Activated CD8-positive, alpha-beta T cell treated with anti-CD3 and anti-CD28 coated beads for 36 hours (primary cell): ENCODE data around the gene PRSS38. TPM values are rescaled to one million over a fixed set of nuclear protein-coding genes. Genes with fewer than 3 reads are reported as not detected.

Source experiments
- ATAC-seq: fragments of 200-7000 bp; cut with Tn5 transposase; one replicate; pipeline ENCODE4 v1.10.0; 2021; ENCODE audit warnings: mild to moderate bottlenecking, moderate library complexity
- CTCF ChIA-PET: fragments of 350-600 bp; sonication (Branson Sonifier 250); formaldehyde crosslinking; loops from one replicate; lab custom pipeline; 2021; ENCODE audit warnings: antibody characterized with exemption; lab: Charles Lee
- POLR2A ChIA-PET: fragments of 350-600 bp; sonication (Branson Sonifier 250); formaldehyde crosslinking; loops from one replicate; lab custom pipeline; 2021; ENCODE audit warnings: antibody characterized with exemption; lab: Charles Lee
- DNase-seq: peaks from one replicate; pipeline ENCODE4 v3.0.0-alpha.2; 2020
- H3K27ac Mint-ChIP-seq: one replicate; pipeline ENCODE4 v1.8.0; 2021; ENCODE audit warnings: mild to moderate bottlenecking, mixed read lengths
- H3K27me3 Mint-ChIP-seq: one replicate; pipeline ENCODE4 v1.8.0; 2021; ENCODE audit warnings: mixed read lengths
- H3K36me3 Mint-ChIP-seq: one replicate; pipeline ENCODE4 v1.8.0; 2021; ENCODE audit warnings: low read depth, mixed read lengths
- H3K4me1 Mint-ChIP-seq: one replicate; pipeline ENCODE4 v1.8.0; 2021; ENCODE audit warnings: low read depth, mixed read lengths
- H3K4me3 Mint-ChIP-seq: one replicate; pipeline ENCODE4 v1.8.0; 2021; ENCODE audit warnings: mild to moderate bottlenecking, moderate library complexity, mixed read lengths
- H3K9me3 Mint-ChIP-seq: one replicate; pipeline ENCODE4 v1.8.0; 2021; ENCODE audit warnings: mixed read lengths
- intact Hi-C: fragments of 100-400 bp; cut with micrococcal nuclease; formaldehyde crosslinking; loops from one replicate; pipeline ENCODE4 v1.10.0; 2022
- total RNA-seq, 2 experiments: library from RNA; stranded (reverse); gene quantifications; one replicate each; pipeline ENCODE4 v1.2.3, GENCODE V29; 2021
- TF ChIP-seq, protein P1 (sequence below): fragments of 200-600 bp; IDR thresholded peaks from one replicate; pipeline ENCODE4 v1.8.0; 2022; ENCODE audit warnings: antibody characterized with exemption, mild to moderate bottlenecking

Gene PRSS38
- total RNA-seq, 2 experiments from 2014 or later: not detected

DNA sequence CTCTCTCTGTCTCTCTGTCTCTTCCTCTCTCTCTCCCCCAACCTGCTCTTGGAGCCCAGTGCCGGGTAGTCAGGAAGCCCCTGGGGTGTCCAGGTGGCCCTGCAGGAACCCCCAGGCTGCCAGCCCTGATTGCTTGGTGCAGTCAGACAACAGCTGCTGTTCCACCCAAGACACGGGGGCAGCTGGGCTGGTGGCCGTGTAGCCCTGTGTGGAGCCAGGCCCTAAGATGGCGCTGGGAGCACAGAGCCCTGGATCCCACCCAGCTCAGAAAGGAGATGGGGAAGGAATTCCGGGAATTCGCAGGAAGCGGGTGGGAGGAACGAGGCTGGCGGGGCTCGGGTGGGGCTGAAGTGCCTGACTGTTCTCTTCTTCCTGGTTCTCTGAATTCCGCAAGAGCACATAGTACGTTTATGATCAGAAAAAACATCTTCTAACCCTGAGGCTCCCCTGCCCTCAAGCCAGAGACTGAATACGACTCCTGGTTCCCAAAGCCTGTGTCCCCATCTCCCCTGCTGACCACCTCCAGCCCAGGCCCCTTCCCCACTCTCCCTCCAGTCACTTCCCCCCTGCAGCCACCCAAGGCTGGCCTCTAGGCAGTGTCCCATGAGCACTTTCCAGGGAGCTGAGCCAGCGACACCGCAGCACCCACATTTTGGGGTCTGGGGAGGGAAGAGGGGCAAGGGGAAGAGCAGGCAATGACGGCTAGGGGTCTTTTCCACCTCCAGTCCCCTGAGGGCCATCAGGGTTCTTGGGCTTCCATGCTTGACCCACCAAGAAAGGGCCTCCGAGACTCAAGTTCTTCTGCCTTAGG is 77.2 kb downstream of the PRSS38 start:
- H3K27ac Mint-ChIP-seq: no peak overlapping the region
- TF ChIP-seq, protein P1, sequence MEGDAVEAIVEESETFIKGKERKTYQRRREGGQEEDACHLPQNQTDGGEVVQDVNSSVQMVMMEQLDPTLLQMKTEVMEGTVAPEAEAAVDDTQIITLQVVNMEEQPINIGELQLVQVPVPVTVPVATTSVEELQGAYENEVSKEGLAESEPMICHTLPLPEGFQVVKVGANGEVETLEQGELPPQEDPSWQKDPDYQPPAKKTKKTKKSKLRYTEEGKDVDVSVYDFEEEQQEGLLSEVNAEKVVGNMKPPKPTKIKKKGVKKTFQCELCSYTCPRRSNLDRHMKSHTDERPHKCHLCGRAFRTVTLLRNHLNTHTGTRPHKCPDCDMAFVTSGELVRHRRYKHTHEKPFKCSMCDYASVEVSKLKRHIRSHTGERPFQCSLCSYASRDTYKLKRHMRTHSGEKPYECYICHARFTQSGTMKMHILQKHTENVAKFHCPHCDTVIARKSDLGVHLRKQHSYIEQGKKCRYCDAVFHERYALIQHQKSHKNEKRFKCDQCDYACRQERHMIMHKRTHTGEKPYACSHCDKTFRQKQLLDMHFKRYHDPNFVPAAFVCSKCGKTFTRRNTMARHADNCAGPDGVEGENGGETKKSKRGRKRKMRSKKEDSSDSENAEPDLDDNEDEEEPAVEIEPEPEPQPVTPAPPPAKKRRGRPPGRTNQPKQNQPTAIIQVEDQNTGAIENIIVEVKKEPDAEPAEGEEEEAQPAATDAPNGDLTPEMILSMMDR: no peak
- ChIA-PET POLR2A (interaction anchor here (0.6 kb wide), 1 partner anchor 675 kb away, joined by 3 read pairs; no protein-coding TSS in a partner anchor), CTCF (no interaction called here)
- no peak overlapping the region for H3K4me3 Mint-ChIP-seq
- peaks cover 6% of the 10 kb centered on the region for H3K4me1 Mint-ChIP-seq
- no peaks in the 10 kb centered on the region for H3K9me3 Mint-ChIP-seq
- no peaks in the 10 kb centered on the region for H3K36me3 Mint-ChIP-seq
- no peaks in the 10 kb centered on the region for H3K27me3 Mint-ChIP-seq
- no peak for DNase-seq
- intact Hi-C loops: no loop called here
- no peak for ATAC-seq

- no peak for ATAC-seq
- POLR2A ChIA-PET: no interaction called here
- no peaks in the 10 kb centered on the region for H3K27me3 Mint-ChIP-seq
- DNase-seq: no peak
- peaks cover 10% of the 10 kb centered on the region for H3K4me1 Mint-ChIP-seq
- intact Hi-C loops: no loop called here
- TF ChIP-seq, protein P1: no peak
- CTCF ChIA-PET: no interaction called here
- H3K27ac Mint-ChIP-seq: no peak overlapping the region
- no peaks in the 10 kb centered on the region for H3K9me3 Mint-ChIP-seq
- H3K4me3 Mint-ChIP-seq: no peak overlapping the region
- no peaks in the 10 kb centered on the region for H3K36me3 Mint-ChIP-seq
These were observed 77.9 kb downstream of the PRSS38 start for GRCh38 chr1:227893300-227893948.

DNA sequence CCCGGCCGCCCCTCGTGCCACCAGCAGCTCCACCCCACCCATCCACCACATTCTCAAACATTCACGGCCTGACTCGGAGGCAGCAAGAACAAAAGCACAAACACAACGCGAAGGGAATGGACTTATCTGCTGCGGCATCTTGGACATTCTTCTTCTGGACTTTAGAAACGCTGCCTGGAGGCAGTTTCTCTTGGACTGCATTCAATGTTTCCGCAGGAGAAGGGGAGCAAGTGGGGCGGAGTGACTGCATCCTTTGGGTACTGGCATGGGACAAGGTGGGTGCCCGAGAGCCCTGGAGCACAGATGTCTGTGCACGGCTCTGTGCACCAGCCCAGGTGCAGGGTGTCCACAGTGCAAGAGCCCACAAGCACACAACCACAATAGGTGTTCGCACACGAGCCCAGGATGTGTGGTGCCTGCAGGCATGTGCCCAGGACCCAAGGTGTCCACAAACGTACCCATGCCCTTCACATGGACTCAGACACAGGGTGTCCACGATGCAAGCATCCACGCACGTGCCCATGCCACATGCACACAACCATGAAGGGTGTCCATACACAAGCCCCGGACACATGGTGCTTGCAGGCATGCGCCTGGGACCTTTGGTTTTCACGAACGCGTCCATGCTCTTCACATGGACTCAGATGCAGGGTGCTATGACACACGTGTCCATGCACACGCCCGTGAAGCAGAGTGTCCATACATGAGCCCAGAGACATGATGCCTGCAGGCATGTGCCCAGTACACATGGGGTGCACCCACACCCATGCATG is 78.7 kb downstream of the PRSS38 start:
- H3K4me3 Mint-ChIP-seq: no peak overlapping the region
- ATAC-seq: no peak
- H3K36me3 Mint-ChIP-seq: no peaks in the 10 kb centered on the region
- TF ChIP-seq, protein P1: no peak
- intact Hi-C loops: no loop called here
- DNase-seq: peak; percentile 1
- peaks cover 11% of the 10 kb centered on the region for H3K4me1 Mint-ChIP-seq
- ChIA-PET CTCF (no interaction called here), POLR2A (no interaction called here)
- H3K27me3 Mint-ChIP-seq: no peaks in the 10 kb centered on the region
- H3K9me3 Mint-ChIP-seq: no peaks in the 10 kb centered on the region
- H3K27ac Mint-ChIP-seq: no peak overlapping the region

GRCh38 chr1:227894831-227895451 is 79.5 kb downstream of the PRSS38 start:
- no peaks in the 10 kb centered on the region for H3K36me3 Mint-ChIP-seq
- no peaks in the 10 kb centered on the region for H3K27me3 Mint-ChIP-seq
- no peak for ATAC-seq
- intact Hi-C loops: no loop called here
- no peak overlapping the region for H3K27ac Mint-ChIP-seq
- CTCF ChIA-PET: no interaction called here
- POLR2A ChIA-PET: no interaction called here
- no peaks in the 10 kb centered on the region for H3K9me3 Mint-ChIP-seq
- peak; percentile 0 for DNase-seq
- H3K4me3 Mint-ChIP-seq: no peak overlapping the region
- TF ChIP-seq, protein P1: no peak
- peaks cover 10% of the 10 kb centered on the region for H3K4me1 Mint-ChIP-seq

Other genes starting within 250 kb of the PRSS38 start
- gene JMJD4, start 80.4 kb upstream of the PRSS38 start, total RNA-seq: 10 to 100 TPM; 16.2 to 17.3 TPM
- 10 to 100 TPM; 25.3 to 25.5 TPM for gene SNAP47, start 80.2 kb upstream of the PRSS38 start, total RNA-seq
- gene WNT9A, start 132.3 kb downstream of the PRSS38 start, total RNA-seq: not detected
- not detected for gene WNT3A, start 191.3 kb downstream of the PRSS38 start, total RNA-seq